Raji (cell line): Measurements from ENCODE around the gene PTPN7.

Source experiments
- POLR2A ChIP-seq: IDR thresholded peaks from 2 replicates; pipeline ENCODE4 v1.6.1; 2011; ENCODE audit warnings: low read depth, low read length, control low read depth; ENCODE audit not compliant: insufficient read depth

PTPN7 gene

GRCh38 chr1:202160377-202160940, at the start of gene PTPN7:
PTPN7 (minus strand) TSS chr1:202160602; CDS start chr1:202159402, 1,200 bp downstream.
- TF ChIP-seq POLR2A: peak; percentile 64

GRCh38 chr1:202208351-202208857, 48.0 kb upstream of the PTPN7 start:
- no peak for TF ChIP-seq POLR2A

GRCh38 chr1:202207292-202207691, 46.9 kb upstream of the PTPN7 start:
- no peak for TF ChIP-seq POLR2A

GRCh38 chr1:202205523-202206190, 45.3 kb upstream of the PTPN7 start:
- no peak for TF ChIP-seq POLR2A

- no peak for TF ChIP-seq POLR2A
These were observed 43.7 kb upstream of the PTPN7 start for GRCh38 chr1:202204065-202204464.

GRCh38 chr1:202203238-202204039, 43.0 kb upstream of the PTPN7 start:
- TF ChIP-seq POLR2A: no peak

GRCh38 chr1:202202500-202203168, 42.2 kb upstream of the PTPN7 start:
- TF ChIP-seq POLR2A: no peak

- no peak for TF ChIP-seq POLR2A
These were observed 41.6 kb upstream of the PTPN7 start for GRCh38 chr1:202201971-202202370.

GRCh38 chr1:202201266-202201665, 40.9 kb upstream of the PTPN7 start:
- TF ChIP-seq POLR2A: no peak

GRCh38 chr1:202200669-202201068, 40.3 kb upstream of the PTPN7 start:
- TF ChIP-seq POLR2A: no peak

- no peak for TF ChIP-seq POLR2A
These were observed 39.7 kb upstream of the PTPN7 start for GRCh38 chr1:202200112-202200548.

GRCh38 chr1:202199040-202199889, 38.9 kb upstream of the PTPN7 start:
- no peak for TF ChIP-seq POLR2A

- TF ChIP-seq POLR2A: no peak
These were observed 37.9 kb upstream of the PTPN7 start for GRCh38 chr1:202198366-202198724.

GRCh38 chr1:202197653-202198365, 37.4 kb upstream of the PTPN7 start:
- TF ChIP-seq POLR2A: no peak
